ENCODE results near the gene PPP1R14B. TPM values are rescaled to one million over a fixed set of nuclear protein-coding genes. Genes with fewer than 3 reads are reported as not detected.

Gene PPP1R14B
- total RNA-seq, 4 donors from 2014 or later: 144 to 444 (median 237) TPM

GRCh38 chr11:64231546-64231945 lies 15.2 kb downstream of the PPP1R14B start:
- Histone ChIP-seq H3K27ac (peak overlapping the region in 3 of 4 donors; percentile 90 to 97 (median 93)), H3K27me3 (no peaks in the 10 kb centered on the region), H3K4me3 (no peak overlapping the region), H3K9me3 (no peaks in the 10 kb centered on the region), H3K4me1 (peaks cover 42 to 44% of the 10 kb centered on the region in 2 donors), H3K36me3 (no peaks in the 10 kb centered on the region)
- intact Hi-C loops (cut with DNase I; ENCODE audit: low total_unique reads) (no loop called here), in situ Hi-C loops (cut with MboI; ENCODE audit: low sequenced_read_pairs in 4 of 4) (no loop called here)
- TF ChIP-seq CTCF (IDR thresholded peaks at IDR 0.05 in 4 of 5, conservative IDR thresholded peaks at IDR 0.05 in 1 of 5) (no peak), POLR2A (IDR thresholded peaks at IDR 0.05) (no peak)
- ATAC-seq (no peak), DNase-seq (no peak)

GRCh38 chr11:64230985-64231365 lies 15.8 kb downstream of the PPP1R14B start:
- peak overlapping the region; percentile 64 to 90 (median 80) for H3K4me3 ChIP-seq
- intact Hi-C loops (cut with DNase I; ENCODE audit: low total_unique reads): no loop called here
- H3K27ac ChIP-seq: peak overlapping the region; percentile 90 to 97 (median 92)
- DNase-seq (no peak), ATAC-seq (no peak)
- no peaks in the 10 kb centered on the region for H3K36me3 ChIP-seq
- H3K27me3 ChIP-seq: no peaks in the 10 kb centered on the region
- in situ Hi-C loops (cut with MboI; ENCODE audit: low sequenced_read_pairs in 4 of 4): no loop called here
- H3K9me3 ChIP-seq: no peaks in the 10 kb centered on the region
- TF ChIP-seq CTCF (IDR thresholded peaks at IDR 0.05 in 4 of 5, conservative IDR thresholded peaks at IDR 0.05 in 1 of 5): no peak
- TF ChIP-seq POLR2A (IDR thresholded peaks at IDR 0.05): no peak
- H3K4me1 ChIP-seq: peaks cover 43 to 45% of the 10 kb centered on the region in 2 donors

GRCh38 chr11:64230171-64230984 lies 16.4 kb downstream of the PPP1R14B start, which contains the start of gene DNAJC4:
Gene DNAJC4 (plus strand): TSS chr11:64230548. CDS start chr11:64230855, 307 bp downstream.
- Histone ChIP-seq H3K27me3 (no peaks in the 10 kb centered on the region), H3K9me3 (no peaks in the 10 kb centered on the region), H3K4me1 (peaks cover 43 to 46% of the 10 kb centered on the region in 2 donors), H3K27ac (peak within 1 kb of the TSS; percentile 90 to 97 (median 92)), H3K4me3 (peak within 1 kb of the TSS; percentile 64 to 90 (median 80)), H3K36me3 (no peaks in the 10 kb centered on the region)
- intact Hi-C loops (cut with DNase I; ENCODE audit: low total_unique reads) (no loop called here), in situ Hi-C loops (cut with MboI; ENCODE audit: low sequenced_read_pairs in 4 of 4) (no loop called here)
- ATAC-seq: peak; percentile 60 to 72
- TF ChIP-seq POLR2A (IDR thresholded peaks at IDR 0.05) (peak; percentile 48 to 50), CTCF (IDR thresholded peaks at IDR 0.05 in 4 of 5, conservative IDR thresholded peaks at IDR 0.05 in 1 of 5) (no peak)
- DNase-seq: peak; percentile 86 to 90

GRCh38 chr11:64229744-64230170 lies 17.0 kb downstream of the PPP1R14B start:
- no peak for DNase-seq
- Histone ChIP-seq H3K9me3 (no peaks in the 10 kb centered on the region), H3K36me3 (no peaks in the 10 kb centered on the region), H3K4me3 (peak overlapping the region; percentile 64 to 90 (median 80)), H3K27me3 (no peaks in the 10 kb centered on the region), H3K27ac (peak overlapping the region; percentile 90 to 97 (median 92)), H3K4me1 (peaks cover 44 to 48% of the 10 kb centered on the region in 2 donors)
- in situ Hi-C loops (cut with MboI; ENCODE audit: low sequenced_read_pairs in 4 of 4): no loop called here
- no peak for TF ChIP-seq POLR2A (IDR thresholded peaks at IDR 0.05)
- TF ChIP-seq CTCF (IDR thresholded peaks at IDR 0.05 in 4 of 5, conservative IDR thresholded peaks at IDR 0.05 in 1 of 5): no peak
- no peak for ATAC-seq
- intact Hi-C loops (cut with DNase I; ENCODE audit: low total_unique reads): loop anchor here (5.0 kb wide), 1 partner anchor 62 kb away; the partner anchor contains the start of gene MACROD1

Measured in gastrocnemius medialis (tissue), 4 donors.